ENCODE results near the gene RAD18.

RAD18 gene

DNA sequence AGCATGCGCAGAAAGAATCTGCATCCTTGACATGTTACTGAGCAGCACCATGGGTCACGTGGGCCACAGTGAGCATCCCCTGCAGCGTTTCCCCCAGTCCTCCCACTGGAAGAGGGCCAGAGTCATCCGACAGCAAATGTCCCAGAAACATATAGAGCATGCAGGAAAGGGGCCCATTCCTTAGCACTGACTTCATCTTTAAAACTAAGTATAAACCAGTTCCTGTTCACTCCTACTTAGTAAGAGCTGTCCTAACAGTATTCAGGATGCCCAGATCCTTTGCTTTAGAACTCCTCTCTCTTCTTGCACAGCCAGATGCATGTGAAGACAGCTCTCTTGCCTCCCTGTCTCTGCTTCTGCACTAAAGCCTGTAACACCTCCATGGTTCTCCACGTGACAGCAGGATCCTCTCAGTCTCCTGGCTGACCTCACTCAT is 114.6 kb downstream of the RAD18 start:
- H3K36me3 ChIP-seq (ENCODE audit: control insufficient read depth, insufficient read depth, low read length), result no peaks in the 10 kb centered on the region
- no peak overlapping the region for H3K27ac ChIP-seq (ENCODE audit: low read length)
- H3K27me3 ChIP-seq (ENCODE audit: control insufficient read depth, insufficient read depth, low read length), result no peaks in the 10 kb centered on the region; the same call in 1 of the 2 replicates
- no peaks in the 10 kb centered on the region for H3K9me3 ChIP-seq (ENCODE audit: control insufficient read depth, insufficient read depth, low read length)
- H3K4me3 ChIP-seq (ENCODE audit: low read length), result no peak overlapping the region
- H3K4me1 ChIP-seq (ENCODE audit: control insufficient read depth, insufficient read depth, low read length), result no peaks in the 10 kb centered on the region
- no CpG with 5 or more reads among the region's 5 CpGs for WGBS (ENCODE audit: insufficient coverage, insufficient read length)
- DNase-seq (ENCODE audit: low read depth, low spot score), result no peak

- no peaks in the 10 kb centered on the region for H3K36me3 ChIP-seq (ENCODE audit: control insufficient read depth, insufficient read depth, low read length)
- no CpG with 5 or more reads among the region's 7 CpGs for WGBS (ENCODE audit: insufficient coverage, insufficient read length)
- H3K4me1 ChIP-seq (ENCODE audit: control insufficient read depth, insufficient read depth, low read length), result no peaks in the 10 kb centered on the region
- no peak overlapping the region for H3K4me3 ChIP-seq (ENCODE audit: low read length)
- H3K27me3 ChIP-seq (ENCODE audit: control insufficient read depth, insufficient read depth, low read length), result no peaks in the 10 kb centered on the region; the same call in 1 of the 2 replicates
- H3K27ac ChIP-seq (ENCODE audit: low read length), result no peak overlapping the region
- no peaks in the 10 kb centered on the region for H3K9me3 ChIP-seq (ENCODE audit: control insufficient read depth, insufficient read depth, low read length)
- DNase-seq (ENCODE audit: low read depth, low spot score), result no peak
Observed at GRCh38 chr3:8847317-8847716, 116.0 kb downstream of the RAD18 start.

GRCh38 chr3:8846176-8846575 is 117.1 kb downstream of the RAD18 start:
- Histone ChIP-seq H3K4me1 (ENCODE audit: control insufficient read depth, insufficient read depth, low read length) (no peaks in the 10 kb centered on the region), H3K36me3 (ENCODE audit: control insufficient read depth, insufficient read depth, low read length) (no peaks in the 10 kb centered on the region)
- no CpG with 5 or more reads among the region's 2 CpGs for WGBS (ENCODE audit: insufficient coverage, insufficient read length)

DNA sequence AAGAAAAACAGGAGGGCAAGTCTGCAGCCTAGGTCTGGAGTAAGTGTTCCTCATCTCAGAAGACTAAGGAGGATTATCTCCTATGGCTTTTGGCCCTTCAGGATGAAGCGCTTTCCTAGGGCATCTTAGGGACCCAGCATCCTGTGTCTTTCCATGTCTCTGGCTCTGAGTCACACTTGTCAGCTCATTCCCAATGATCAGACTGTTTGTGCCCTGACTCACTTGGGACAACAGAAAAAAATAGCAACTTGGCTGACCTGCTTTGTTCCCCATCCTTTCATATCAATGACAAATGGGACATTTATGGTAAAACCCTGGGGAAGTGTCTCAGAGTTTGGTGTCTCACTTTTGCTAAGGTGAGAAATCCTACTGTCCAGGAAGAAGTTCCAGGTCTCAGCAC is 117.6 kb downstream of the RAD18 start:
- H3K27ac ChIP-seq (ENCODE audit: low read length), result no peak overlapping the region

More at GRCh38 chr3:8846176-8846575, 117.1 kb downstream of the RAD18 start:
- H3K4me3 ChIP-seq (ENCODE audit: low read length), result no peak overlapping the region
- no peak for DNase-seq (ENCODE audit: low read depth, low spot score)
- H3K27me3 ChIP-seq (ENCODE audit: control insufficient read depth, insufficient read depth, low read length), result no peaks in the 10 kb centered on the region; the same call in 1 of the 2 replicates
- no peaks in the 10 kb centered on the region for H3K9me3 ChIP-seq (ENCODE audit: control insufficient read depth, insufficient read depth, low read length)
- H3K27ac ChIP-seq (ENCODE audit: low read length), result no peak overlapping the region

GRCh38 chr3:8843347-8843746 is 119.9 kb downstream of the RAD18 start:
- no peaks in the 10 kb centered on the region for H3K9me3 ChIP-seq (ENCODE audit: control insufficient read depth, insufficient read depth, low read length)
- H3K36me3 ChIP-seq (ENCODE audit: control insufficient read depth, insufficient read depth, low read length), result no peaks in the 10 kb centered on the region
- H3K4me1 ChIP-seq (ENCODE audit: control insufficient read depth, insufficient read depth, low read length), result no peaks in the 10 kb centered on the region
- no peak overlapping the region for H3K27ac ChIP-seq (ENCODE audit: low read length)
- DNase-seq (ENCODE audit: low read depth, low spot score), result no peak
- H3K27me3 ChIP-seq (ENCODE audit: control insufficient read depth, insufficient read depth, low read length), result no peaks in the 10 kb centered on the region; the same call in 1 of the 2 replicates
- H3K4me3 ChIP-seq (ENCODE audit: low read length), result no peak overlapping the region
- no CpG with 5 or more reads among the region's 7 CpGs for WGBS (ENCODE audit: insufficient coverage, insufficient read length)

More for the DNA sequence above, 117.6 kb downstream of the RAD18 start:
- Histone ChIP-seq H3K4me3 (ENCODE audit: low read length) (no peak overlapping the region), H3K9me3 (ENCODE audit: control insufficient read depth, insufficient read depth, low read length) (no peaks in the 10 kb centered on the region), H3K27me3 (ENCODE audit: control insufficient read depth, insufficient read depth, low read length) (no peaks in the 10 kb centered on the region; the same call in 1 of the 2 replicates), H3K36me3 (ENCODE audit: control insufficient read depth, insufficient read depth, low read length) (no peaks in the 10 kb centered on the region), H3K4me1 (ENCODE audit: control insufficient read depth, insufficient read depth, low read length) (no peaks in the 10 kb centered on the region)
- WGBS (ENCODE audit: insufficient coverage, insufficient read length), result no CpG with 5 or more reads among the region's 1 CpG
- no peak for DNase-seq (ENCODE audit: low read depth, low spot score)

DNA sequence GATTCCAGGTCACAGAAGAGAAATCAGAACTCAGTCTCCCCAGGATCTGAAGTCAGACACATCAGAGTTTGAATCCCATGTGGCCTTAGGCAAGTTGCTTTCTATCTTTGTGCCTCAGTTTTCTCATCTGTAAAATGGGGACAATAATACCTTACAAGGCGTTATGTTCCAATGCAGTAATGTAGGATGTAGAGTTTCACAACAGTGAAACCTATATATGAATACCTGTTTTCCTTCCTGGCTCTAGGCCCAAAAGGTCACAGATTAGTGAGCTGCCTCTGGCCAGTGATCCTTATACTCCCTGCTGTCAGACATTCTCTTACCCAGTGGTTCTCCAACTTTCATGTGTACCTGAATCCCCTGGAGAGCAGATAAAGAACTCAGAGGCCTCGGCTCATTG is 121.0 kb downstream of the RAD18 start:
- H3K4me3 ChIP-seq (ENCODE audit: low read length), result no peak overlapping the region
- no peak for DNase-seq (ENCODE audit: low read depth, low spot score)
- H3K36me3 ChIP-seq (ENCODE audit: control insufficient read depth, insufficient read depth, low read length), result no peaks in the 10 kb centered on the region
- WGBS (ENCODE audit: insufficient coverage, insufficient read length), result no CpG with 5 or more reads among the region's 2 CpGs
- H3K9me3 ChIP-seq (ENCODE audit: control insufficient read depth, insufficient read depth, low read length), result no peaks in the 10 kb centered on the region
- no peak overlapping the region for H3K27ac ChIP-seq (ENCODE audit: low read length)
- no peaks in the 10 kb centered on the region for H3K4me1 ChIP-seq (ENCODE audit: control insufficient read depth, insufficient read depth, low read length)
- H3K27me3 ChIP-seq (ENCODE audit: control insufficient read depth, insufficient read depth, low read length), result no peaks in the 10 kb centered on the region; the same call in 1 of the 2 replicates

DNA sequence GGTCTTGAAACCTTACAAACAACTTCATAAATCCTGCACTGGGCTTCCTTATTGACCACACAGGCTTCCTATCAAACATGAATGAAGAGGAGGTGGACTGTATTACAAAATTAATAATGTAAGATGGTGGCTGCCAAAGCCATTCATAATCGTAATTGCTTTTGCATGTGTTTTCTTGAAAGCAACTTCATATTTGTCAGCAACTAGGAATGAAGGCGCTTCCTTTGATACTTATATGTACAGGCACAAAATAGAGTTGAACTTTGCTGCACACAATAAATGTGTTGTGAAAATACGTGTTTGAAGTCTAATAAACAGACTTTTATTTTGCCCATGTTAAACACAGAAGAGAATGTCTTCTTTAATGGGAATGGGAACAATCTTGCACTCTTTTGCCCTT is 121.8 kb downstream of the RAD18 start:
- WGBS (ENCODE audit: insufficient coverage, insufficient read length), result no CpG with 5 or more reads among the region's 3 CpGs
- Histone ChIP-seq H3K9me3 (ENCODE audit: control insufficient read depth, insufficient read depth, low read length) (no peaks in the 10 kb centered on the region), H3K36me3 (ENCODE audit: control insufficient read depth, insufficient read depth, low read length) (no peaks in the 10 kb centered on the region), H3K27me3 (ENCODE audit: control insufficient read depth, insufficient read depth, low read length) (no peaks in the 10 kb centered on the region; the same call in 1 of the 2 replicates), H3K27ac (ENCODE audit: low read length) (no peak overlapping the region), H3K4me3 (ENCODE audit: low read length) (no peak overlapping the region), H3K4me1 (ENCODE audit: control insufficient read depth, insufficient read depth, low read length) (no peaks in the 10 kb centered on the region)
- no peak for DNase-seq (ENCODE audit: low read depth, low spot score)

- no peak for DNase-seq (ENCODE audit: low read depth, low spot score)
- WGBS (ENCODE audit: insufficient coverage, insufficient read length), result no CpG with 5 or more reads among the region's 5 CpGs
- no peaks in the 10 kb centered on the region for H3K36me3 ChIP-seq (ENCODE audit: control insufficient read depth, insufficient read depth, low read length)
Observed at GRCh38 chr3:8840556-8840955, 122.7 kb downstream of the RAD18 start.

GRCh38 chr3:8839607-8840325 is 123.5 kb downstream of the RAD18 start:
- Histone ChIP-seq H3K27me3 (ENCODE audit: control insufficient read depth, insufficient read depth, low read length) (no peaks in the 10 kb centered on the region; the same call in 1 of the 2 replicates), H3K27ac (ENCODE audit: low read length) (no peak overlapping the region), H3K4me3 (ENCODE audit: low read length) (no peak overlapping the region), H3K36me3 (ENCODE audit: control insufficient read depth, insufficient read depth, low read length) (no peaks in the 10 kb centered on the region), H3K4me1 (ENCODE audit: control insufficient read depth, insufficient read depth, low read length) (no peaks in the 10 kb centered on the region), H3K9me3 (ENCODE audit: control insufficient read depth, insufficient read depth, low read length) (no peaks in the 10 kb centered on the region)
- no peak for DNase-seq (ENCODE audit: low read depth, low spot score)
- WGBS (ENCODE audit: insufficient coverage, insufficient read length), result no CpG with 5 or more reads among the region's 9 CpGs

More at GRCh38 chr3:8840556-8840955, 122.7 kb downstream of the RAD18 start:
- no peak overlapping the region for H3K27ac ChIP-seq (ENCODE audit: low read length)
- H3K27me3 ChIP-seq (ENCODE audit: control insufficient read depth, insufficient read depth, low read length), result no peaks in the 10 kb centered on the region; the same call in 1 of the 2 replicates
- H3K4me1 ChIP-seq (ENCODE audit: control insufficient read depth, insufficient read depth, low read length), result no peaks in the 10 kb centered on the region
- no peak overlapping the region for H3K4me3 ChIP-seq (ENCODE audit: low read length)
- no peaks in the 10 kb centered on the region for H3K9me3 ChIP-seq (ENCODE audit: control insufficient read depth, insufficient read depth, low read length)

GRCh38 chr3:8838765-8839423 is 124.4 kb downstream of the RAD18 start:
- DNase-seq (ENCODE audit: low read depth, low spot score), result no peak
- Histone ChIP-seq H3K4me1 (ENCODE audit: control insufficient read depth, insufficient read depth, low read length) (no peaks in the 10 kb centered on the region), H3K27me3 (ENCODE audit: control insufficient read depth, insufficient read depth, low read length) (no peaks in the 10 kb centered on the region; the same call in 1 of the 2 replicates), H3K9me3 (ENCODE audit: control insufficient read depth, insufficient read depth, low read length) (no peaks in the 10 kb centered on the region), H3K36me3 (ENCODE audit: control insufficient read depth, insufficient read depth, low read length) (no peaks in the 10 kb centered on the region), H3K27ac (ENCODE audit: low read length) (no peak overlapping the region), H3K4me3 (ENCODE audit: low read length) (no peak overlapping the region)
- no CpG with 5 or more reads among the region's 3 CpGs for WGBS (ENCODE audit: insufficient coverage, insufficient read length)

Measured in iPS DF 6.9 (cell line).